Left ventricle myocardium inferior (tissue), 1 donor: ENCODE data around the gene KCNH6. TPM values are rescaled to one million over a fixed set of nuclear protein-coding genes. Genes with fewer than 3 reads are reported as not detected.

Experiments
- DNase-seq: peaks from one replicate; pipeline ENCODE4 v3.0.0-alpha.2; 2020
- H3K27ac ChIP-seq: fragments of 200-600 bp; replicated peaks from 2 replicates; pipeline ENCODE4 v1.8.0; 2021
- H3K27me3 ChIP-seq: fragments of 200-600 bp; 2 replicates; pipeline ENCODE4 v1.8.0; 2021; ENCODE audit warnings: low read depth
- H3K36me3 ChIP-seq: fragments of 200-600 bp; 2 replicates; pipeline ENCODE4 v1.8.0; 2021
- H3K4me1 ChIP-seq: fragments of 200-600 bp; 2 replicates; pipeline ENCODE4 v1.8.0; 2021
- H3K4me3 ChIP-seq: fragments of 200-600 bp; 2 replicates; pipeline ENCODE4 v1.8.0; 2021; ENCODE audit warnings: mild to moderate bottlenecking, moderate library complexity
- H3K9me3 ChIP-seq: fragments of 200-600 bp; replicated peaks from 2 replicates; pipeline ENCODE4 v1.8.0; 2021
- CTCF ChIP-seq: fragments of 200-600 bp; IDR thresholded peaks from 2 replicates; pipeline ENCODE4 v1.8.0; 2021; ENCODE audit warnings: antibody characterized with exemption, mild to moderate bottlenecking, borderline replicate concordance
- intact Hi-C: fragments of 100-400 bp; cut with micrococcal nuclease; formaldehyde crosslinking; loops from one replicate; pipeline ENCODE4 v1.11.0; 2022
- total RNA-seq: library from RNA; stranded (reverse); fragmentation: NEBNext Ultra II Directional; extraction: Animal tissue kit (Norgen Biotek cat#: 25700); gene quantifications from one replicate; pipeline ENCODE4 v1.2.1, GENCODE V29; 2021
- donor health status: DM: no; HTN: yes; CAD: no; lungs with severe emphysema.

The KCNH6 gene
- total RNA-seq, 1 donor from 2014 or later: not detected

- H3K9me3 ChIP-seq: no peaks in the 10 kb centered on the region
- intact Hi-C loops: no loop called here
- no peak for DNase-seq
These were observed 3.9 kb upstream of the KCNH6 start for GRCh38 chr17:63519116-63519881.

DNA sequence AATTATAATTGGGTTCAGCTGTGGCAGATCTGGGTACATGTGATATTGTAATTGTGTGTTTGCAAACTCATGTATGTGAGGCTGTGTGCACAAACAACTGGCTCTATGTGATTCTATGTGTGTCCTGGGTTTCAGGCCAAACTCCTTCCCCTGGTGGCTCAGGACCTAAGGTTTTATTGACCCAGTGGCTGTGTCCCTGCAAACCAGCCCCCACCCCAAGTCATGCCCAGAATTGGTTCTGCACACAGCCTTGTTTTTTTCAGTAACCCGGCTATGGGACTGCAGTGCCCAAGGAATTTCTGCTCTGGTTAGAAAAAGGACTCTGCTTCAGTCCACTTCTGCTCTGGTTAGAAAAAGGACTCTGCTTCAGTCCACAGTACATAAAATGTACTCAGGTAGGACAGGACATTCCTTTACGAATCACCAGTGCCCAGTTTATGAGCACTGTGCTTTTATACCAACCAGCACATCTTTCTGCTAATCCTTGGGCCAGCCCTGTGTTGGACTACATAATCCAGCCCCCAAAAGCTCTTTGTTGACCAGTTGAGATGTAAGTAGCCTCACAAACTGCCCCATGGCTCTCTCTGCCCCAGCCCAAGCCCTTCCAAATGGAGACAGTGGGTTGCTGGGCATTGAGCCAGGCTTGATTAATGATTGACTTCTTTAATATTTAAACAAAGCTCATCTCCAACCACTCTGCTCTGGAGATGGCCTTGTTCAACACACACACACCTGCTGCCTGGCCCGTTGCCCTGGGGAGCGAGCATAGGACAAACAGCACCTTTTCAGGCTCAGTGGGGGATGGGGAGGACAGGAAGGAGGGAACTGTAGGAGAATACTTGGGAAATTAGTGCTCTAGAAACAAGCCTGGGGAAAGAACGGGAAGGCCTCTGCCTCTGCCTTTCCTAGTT, 2.9 kb upstream of the KCNH6 start:
- intact Hi-C loops: no loop called here
- Histone ChIP-seq H3K27ac (no peak overlapping the region), H3K9me3 (no peaks in the 10 kb centered on the region), H3K4me3 (no peak overlapping the region), H3K27me3 (peaks cover 55% of the 10 kb centered on the region), H3K4me1 (peaks cover 6% of the 10 kb centered on the region), H3K36me3 (no peaks in the 10 kb centered on the region)
- TF ChIP-seq CTCF: no peak
- no peak for DNase-seq

More at GRCh38 chr17:63519116-63519881, 3.9 kb upstream of the KCNH6 start:
- H3K4me3 ChIP-seq: no peak overlapping the region
- H3K4me1 ChIP-seq: peaks cover 6% of the 10 kb centered on the region
- H3K27me3 ChIP-seq: peaks cover 53% of the 10 kb centered on the region
- TF ChIP-seq CTCF: no peak
- H3K36me3 ChIP-seq: no peaks in the 10 kb centered on the region
- no peak overlapping the region for H3K27ac ChIP-seq

DNA sequence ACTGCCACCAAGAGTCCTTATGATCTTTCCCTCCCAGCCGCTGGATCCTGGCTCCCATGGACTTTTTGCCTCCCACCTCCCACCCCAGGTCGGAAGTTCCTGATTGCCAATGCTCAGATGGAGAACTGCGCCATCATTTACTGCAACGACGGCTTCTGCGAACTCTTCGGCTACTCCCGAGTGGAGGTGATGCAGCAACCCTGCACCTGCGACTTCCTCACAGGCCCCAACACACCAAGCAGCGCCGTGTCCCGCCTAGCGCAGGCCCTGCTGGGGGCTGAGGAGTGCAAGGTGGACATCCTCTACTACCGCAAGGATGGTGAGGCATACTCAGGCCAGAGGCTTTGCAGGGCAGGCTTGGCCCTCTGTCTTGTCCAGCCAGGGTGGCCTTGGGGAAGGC, 893 bp downstream of the KCNH6 start:
- Histone ChIP-seq H3K36me3 (no peaks in the 10 kb centered on the region), H3K27ac (no peak overlapping the region), H3K4me3 (no peak overlapping the region), H3K27me3 (peaks cover 41% of the 10 kb centered on the region), H3K9me3 (no peaks in the 10 kb centered on the region), H3K4me1 (peaks cover 6% of the 10 kb centered on the region)
- no peak for DNase-seq
- intact Hi-C loops: no loop called here
- no peak for TF ChIP-seq CTCF

GRCh38 chr17:63525190-63525946, 2.2 kb downstream of the KCNH6 start:
- H3K9me3 ChIP-seq: no peaks in the 10 kb centered on the region
- no peak for TF ChIP-seq CTCF
- no peak overlapping the region for H3K27ac ChIP-seq
- H3K27me3 ChIP-seq: peaks cover 36% of the 10 kb centered on the region
- no peak for DNase-seq
- intact Hi-C loops: no loop called here
- no peak overlapping the region for H3K4me3 ChIP-seq
- H3K4me1 ChIP-seq: peaks cover 6% of the 10 kb centered on the region
- no peaks in the 10 kb centered on the region for H3K36me3 ChIP-seq

- H3K27me3 ChIP-seq: peaks cover 36% of the 10 kb centered on the region
- H3K4me1 ChIP-seq: peaks cover 6% of the 10 kb centered on the region
- no peak overlapping the region for H3K27ac ChIP-seq
- no peak overlapping the region for H3K4me3 ChIP-seq
- no peak for DNase-seq
- intact Hi-C loops: no loop called here
- H3K9me3 ChIP-seq: no peaks in the 10 kb centered on the region
- TF ChIP-seq CTCF: no peak
- H3K36me3 ChIP-seq: no peaks in the 10 kb centered on the region
These were observed 3.7 kb downstream of the KCNH6 start for GRCh38 chr17:63526861-63527260.
